ENCODE results near the gene DYNLRB2. TPM values are rescaled to one million over a fixed set of nuclear protein-coding genes. Genes with fewer than 3 reads are reported as not detected.

Gene DYNLRB2
- total RNA-seq, 1 donor from 2014 or later = 4.3 TPM

DNA sequence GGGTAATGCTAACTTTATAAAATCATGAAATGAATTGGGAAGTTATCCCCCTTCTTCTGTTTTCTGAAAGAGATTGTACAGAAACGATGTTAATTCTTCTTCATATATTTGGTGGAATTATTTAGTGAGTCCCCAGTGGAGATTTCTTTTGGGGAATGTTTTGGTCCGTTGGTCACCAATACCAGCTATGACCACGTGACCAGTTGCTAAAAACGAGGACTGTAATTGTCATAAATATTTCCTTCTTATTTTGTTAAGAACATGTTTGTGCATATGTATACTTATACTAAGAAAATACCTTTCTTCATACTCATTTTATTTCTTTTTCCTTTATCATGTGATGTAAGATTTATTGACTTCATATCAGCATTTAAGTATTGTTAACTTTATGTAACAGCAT, 10.3 kb upstream of the DYNLRB2 start:
- Mint-ChIP-seq H3K36me3 (no peaks in the 10 kb centered on the region), H3K9me3 (no peaks in the 10 kb centered on the region), H3K27ac (no peak overlapping the region), H3K4me3 (no peak overlapping the region), H3K4me1 (ENCODE audit: unreplicated experiment) (no peaks in the 10 kb centered on the region), H3K27me3 (peaks cover 56% of the 10 kb centered on the region)
- TF ChIP-seq, protein P1, sequence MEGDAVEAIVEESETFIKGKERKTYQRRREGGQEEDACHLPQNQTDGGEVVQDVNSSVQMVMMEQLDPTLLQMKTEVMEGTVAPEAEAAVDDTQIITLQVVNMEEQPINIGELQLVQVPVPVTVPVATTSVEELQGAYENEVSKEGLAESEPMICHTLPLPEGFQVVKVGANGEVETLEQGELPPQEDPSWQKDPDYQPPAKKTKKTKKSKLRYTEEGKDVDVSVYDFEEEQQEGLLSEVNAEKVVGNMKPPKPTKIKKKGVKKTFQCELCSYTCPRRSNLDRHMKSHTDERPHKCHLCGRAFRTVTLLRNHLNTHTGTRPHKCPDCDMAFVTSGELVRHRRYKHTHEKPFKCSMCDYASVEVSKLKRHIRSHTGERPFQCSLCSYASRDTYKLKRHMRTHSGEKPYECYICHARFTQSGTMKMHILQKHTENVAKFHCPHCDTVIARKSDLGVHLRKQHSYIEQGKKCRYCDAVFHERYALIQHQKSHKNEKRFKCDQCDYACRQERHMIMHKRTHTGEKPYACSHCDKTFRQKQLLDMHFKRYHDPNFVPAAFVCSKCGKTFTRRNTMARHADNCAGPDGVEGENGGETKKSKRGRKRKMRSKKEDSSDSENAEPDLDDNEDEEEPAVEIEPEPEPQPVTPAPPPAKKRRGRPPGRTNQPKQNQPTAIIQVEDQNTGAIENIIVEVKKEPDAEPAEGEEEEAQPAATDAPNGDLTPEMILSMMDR (conservative IDR thresholded peaks at IDR 0.05) = no peak
- DNase-seq (ENCODE audit: extremely low spot score, unreplicated experiment) = no peak

DNA sequence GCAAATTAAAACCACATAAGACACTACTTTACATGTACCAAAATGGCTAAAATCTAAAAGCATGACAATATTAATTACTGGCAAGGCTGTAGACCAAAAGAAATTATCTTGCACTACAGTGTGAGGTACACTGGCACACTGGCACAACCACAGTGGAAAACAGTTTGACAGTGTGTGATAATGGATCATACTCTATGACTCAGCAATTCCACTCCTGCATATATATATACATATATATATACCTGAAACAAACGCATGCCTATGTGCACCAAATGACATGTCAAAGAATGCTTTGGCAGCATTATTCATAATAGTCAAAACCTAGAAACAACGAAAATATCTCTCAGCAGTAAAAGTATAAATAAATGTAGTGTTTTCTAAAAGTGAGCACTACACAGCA, 4.6 kb upstream of the DYNLRB2 start:
- TF ChIP-seq, protein P1 (conservative IDR thresholded peaks at IDR 0.05) = no peak
- no peak for DNase-seq (ENCODE audit: extremely low spot score, unreplicated experiment)
- Mint-ChIP-seq H3K27ac (no peak overlapping the region), H3K4me1 (ENCODE audit: unreplicated experiment) (peaks cover 10% of the 10 kb centered on the region), H3K4me3 (no peak overlapping the region), H3K36me3 (no peaks in the 10 kb centered on the region), H3K9me3 (peaks cover 5% of the 10 kb centered on the region), H3K27me3 (peaks cover 71% of the 10 kb centered on the region)

DNA sequence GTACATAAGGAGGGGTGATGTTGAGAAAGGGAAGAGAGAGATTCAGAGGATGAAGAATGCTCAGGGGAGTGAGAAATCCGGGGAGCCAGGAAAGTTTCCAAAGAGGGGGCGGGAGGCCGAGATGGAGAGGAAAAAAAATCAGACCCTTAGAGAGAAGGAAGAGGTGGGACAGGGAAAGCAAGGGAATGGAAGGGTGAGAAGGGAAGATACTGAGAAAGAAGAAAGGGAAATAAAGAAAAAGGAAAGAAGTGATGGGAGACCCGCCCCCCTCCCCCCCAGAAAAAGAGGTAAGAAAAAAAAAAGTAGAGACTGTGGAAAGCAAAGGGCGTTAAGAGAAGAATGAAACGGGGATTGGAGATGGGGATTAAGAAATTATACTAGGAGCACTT, 507 bp downstream of the DYNLRB2 start:
- DNase-seq (ENCODE audit: extremely low spot score, unreplicated experiment) = no peak
- Mint-ChIP-seq H3K27ac (peak overlapping the region; percentile 97), H3K4me1 (ENCODE audit: unreplicated experiment) (peaks cover 10% of the 10 kb centered on the region), H3K9me3 (peaks cover 5% of the 10 kb centered on the region), H3K27me3 (peaks cover 35% of the 10 kb centered on the region), H3K4me3 (peak overlapping the region; percentile 94), H3K36me3 (no peaks in the 10 kb centered on the region)
- TF ChIP-seq, protein P1 (conservative IDR thresholded peaks at IDR 0.05) = no peak

- Mint-ChIP-seq H3K27ac (no peak overlapping the region), H3K27me3 (peaks cover 20% of the 10 kb centered on the region), H3K36me3 (no peaks in the 10 kb centered on the region), H3K4me3 (no peak overlapping the region), H3K9me3 (peaks cover 5% of the 10 kb centered on the region), H3K4me1 (ENCODE audit: unreplicated experiment) (peaks cover 10% of the 10 kb centered on the region)
- no peak for DNase-seq (ENCODE audit: extremely low spot score, unreplicated experiment)
- TF ChIP-seq, protein P1 (conservative IDR thresholded peaks at IDR 0.05) = no peak
These were observed 2.4 kb downstream of the DYNLRB2 start for GRCh38 chr16:80543162-80543561.

DNA sequence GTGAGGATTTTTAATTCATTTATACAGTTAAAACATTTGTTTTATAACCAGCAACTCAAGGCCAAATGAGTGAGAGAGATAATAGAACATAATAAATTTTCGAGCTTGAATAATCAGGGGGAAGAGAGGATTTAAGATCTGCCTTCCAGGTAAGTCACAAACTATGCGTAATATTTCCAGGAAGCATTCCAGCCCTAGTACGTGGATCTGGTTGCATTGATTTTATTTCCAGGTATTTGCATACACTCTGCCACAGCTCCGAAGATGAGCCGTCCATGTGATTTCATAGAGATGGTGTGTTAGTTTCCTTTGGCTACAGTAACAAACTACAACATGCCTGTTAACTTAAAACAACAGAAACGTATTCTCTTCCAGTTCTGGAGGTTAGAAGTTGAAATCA, 3.5 kb downstream of the DYNLRB2 start:
- Mint-ChIP-seq H3K4me1 (ENCODE audit: unreplicated experiment) (peaks cover 10% of the 10 kb centered on the region), H3K27me3 (peaks cover 11% of the 10 kb centered on the region), H3K4me3 (no peak overlapping the region), H3K27ac (no peak overlapping the region), H3K9me3 (peaks cover 5% of the 10 kb centered on the region), H3K36me3 (no peaks in the 10 kb centered on the region)
- TF ChIP-seq, protein P1 (conservative IDR thresholded peaks at IDR 0.05) = no peak
- no peak for DNase-seq (ENCODE audit: extremely low spot score, unreplicated experiment)

DNA sequence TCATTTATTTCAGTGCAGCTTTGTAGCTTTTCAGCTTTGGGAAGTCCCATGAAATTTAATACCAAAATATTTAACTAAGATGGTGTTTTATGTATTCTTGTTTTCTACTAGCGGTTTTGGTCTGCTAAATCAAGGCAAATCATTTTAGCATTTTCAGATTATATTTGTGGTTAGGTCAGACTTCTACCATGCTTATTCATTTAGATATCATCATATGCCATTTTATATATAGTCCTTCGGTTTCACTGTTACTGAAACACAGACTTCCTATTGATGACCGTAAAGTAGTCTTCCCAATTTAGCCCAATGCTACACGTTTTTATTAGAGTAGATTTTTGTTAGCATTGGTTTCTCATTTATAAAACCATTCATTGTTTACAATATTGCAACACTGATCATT, 5.5 kb downstream of the DYNLRB2 start:
- no peaks in the 10 kb centered on the region for H3K4me1 Mint-ChIP-seq (ENCODE audit: unreplicated experiment)
- H3K36me3 Mint-ChIP-seq = no peaks in the 10 kb centered on the region
- H3K9me3 Mint-ChIP-seq = no peaks in the 10 kb centered on the region
- H3K27me3 Mint-ChIP-seq = peaks cover 1% of the 10 kb centered on the region
- no peak for DNase-seq (ENCODE audit: extremely low spot score, unreplicated experiment)
- H3K27ac Mint-ChIP-seq = no peak overlapping the region
- H3K4me3 Mint-ChIP-seq = no peak overlapping the region
- TF ChIP-seq, protein P1 (conservative IDR thresholded peaks at IDR 0.05) = no peak

Measured in type B pancreatic cell (in vitro differentiated cells).